Measurements from ENCODE around the gene PDCD4.

PDCD4 gene

GRCh38 chr10:110842326-110842904 is 29.3 kb upstream of the PDCD4 start:
- no peak for DNase-seq (ENCODE audit: low read depth)

- DNase-seq (ENCODE audit: low read depth): no peak
Measured at GRCh38 chr10:110843031-110843430, 28.7 kb upstream of the PDCD4 start.

- no peak for DNase-seq (ENCODE audit: low read depth)
Measured at GRCh38 chr10:110843796-110844616, 27.7 kb upstream of the PDCD4 start.

DNA sequence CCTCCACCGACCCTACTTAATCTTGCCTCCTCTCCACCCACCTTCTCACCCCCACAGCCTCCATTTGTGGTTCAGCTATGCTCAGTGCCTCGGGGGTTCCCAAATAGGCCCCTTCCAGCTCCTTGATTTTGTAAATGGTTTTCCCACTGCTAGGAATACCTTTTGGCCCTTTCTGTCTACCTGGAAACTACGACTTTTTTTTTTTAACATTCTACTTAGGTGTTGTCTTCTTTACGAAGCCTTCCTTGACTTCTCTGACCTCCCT is 27.2 kb upstream of the PDCD4 start:
- DNase-seq (ENCODE audit: low read depth): no peak

GRCh38 chr10:110845192-110845755 is 26.5 kb upstream of the PDCD4 start:
- DNase-seq (ENCODE audit: low read depth): no peak

- no peak for DNase-seq (ENCODE audit: low read depth)
Measured at GRCh38 chr10:110845756-110846620, 25.7 kb upstream of the PDCD4 start.

DNA sequence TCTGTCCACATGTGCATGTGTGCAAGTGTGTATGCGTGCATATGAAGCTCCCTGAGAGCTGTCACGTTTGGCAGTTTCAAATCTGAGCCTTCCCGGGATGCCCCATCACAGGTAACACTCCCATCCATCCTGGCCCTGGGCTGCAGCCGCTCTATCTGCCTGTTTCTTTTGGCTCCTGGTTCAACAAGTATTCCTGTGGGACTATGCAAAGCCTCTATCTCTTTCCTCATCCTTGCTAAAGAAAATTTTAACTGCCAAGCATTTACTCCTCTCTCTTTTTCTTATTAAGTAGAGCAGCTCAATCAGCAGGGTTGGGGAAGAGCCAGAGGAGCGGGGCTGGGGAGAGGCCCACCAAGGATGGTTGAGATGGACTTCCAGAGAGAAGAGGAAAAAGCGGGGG is 24.4 kb upstream of the PDCD4 start:
- no peak for DNase-seq (ENCODE audit: low read depth)

GRCh38 chr10:110848106-110848505 is 23.6 kb upstream of the PDCD4 start:
- DNase-seq (ENCODE audit: low read depth): no peak

GRCh38 chr10:110850099-110850498 is 21.6 kb upstream of the PDCD4 start:
- DNase-seq (ENCODE audit: low read depth): no peak

DNA sequence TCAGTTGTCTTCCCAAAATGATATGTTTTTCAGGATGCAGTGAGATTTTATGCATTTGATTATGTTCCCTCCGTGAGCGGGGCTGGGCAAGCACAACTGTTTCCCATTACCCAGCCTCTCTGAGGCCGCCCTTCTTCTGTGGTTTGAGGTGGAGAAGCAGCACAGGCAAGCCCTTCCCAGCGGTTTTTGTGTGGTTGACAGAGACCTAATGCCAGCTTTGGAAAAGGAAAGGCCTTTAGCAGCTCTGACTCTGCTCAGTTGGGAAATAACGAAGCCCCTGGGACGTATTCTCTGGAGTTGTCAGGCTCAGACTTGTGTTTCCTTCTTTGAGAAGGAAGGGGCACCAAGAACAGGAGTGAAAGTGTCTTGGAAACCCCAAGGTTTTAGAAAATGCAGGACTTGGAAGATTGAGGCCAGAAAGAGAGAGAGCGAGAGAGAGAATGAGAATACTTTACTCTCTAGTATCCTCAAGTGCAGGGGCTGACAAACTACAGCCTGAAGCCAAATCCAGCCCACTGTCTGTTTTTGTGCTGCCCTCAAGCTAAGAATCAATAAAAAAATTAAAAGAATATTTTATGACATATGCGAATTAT is 20.6 kb upstream of the PDCD4 start:
- no peak for DNase-seq (ENCODE audit: low read depth)

DNA sequence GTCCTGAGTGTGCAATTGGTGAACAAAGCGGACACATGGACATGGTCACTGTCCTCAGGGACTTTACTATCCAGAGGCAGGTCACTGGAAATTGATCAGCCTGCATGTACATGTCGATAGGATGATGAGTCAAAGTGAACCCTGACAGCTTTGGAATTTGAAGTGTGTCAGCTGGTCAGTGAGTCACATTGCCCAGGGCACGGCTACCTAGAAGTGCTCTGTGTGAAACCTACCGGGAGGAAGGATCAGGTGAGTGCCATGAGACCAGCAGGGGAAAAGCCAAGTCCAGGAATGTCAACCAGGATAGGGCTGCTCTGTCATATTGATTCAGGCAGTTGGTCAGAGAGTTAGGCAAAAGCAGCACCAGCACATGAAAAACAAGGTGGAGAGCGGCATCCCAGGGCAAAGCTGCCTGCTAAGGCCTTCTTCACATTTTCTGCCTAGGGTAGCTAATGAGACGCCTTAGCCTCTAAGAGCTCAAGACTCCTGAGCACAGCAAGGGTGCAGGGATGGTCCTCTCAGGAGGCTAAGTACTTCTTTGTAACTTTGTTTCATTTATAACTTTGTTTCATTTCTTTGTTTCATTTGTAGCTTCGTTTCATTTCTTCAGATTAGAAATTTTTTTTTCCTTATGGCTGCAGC is 19.4 kb upstream of the PDCD4 start:
- no peak for DNase-seq (ENCODE audit: low read depth)

DNA sequence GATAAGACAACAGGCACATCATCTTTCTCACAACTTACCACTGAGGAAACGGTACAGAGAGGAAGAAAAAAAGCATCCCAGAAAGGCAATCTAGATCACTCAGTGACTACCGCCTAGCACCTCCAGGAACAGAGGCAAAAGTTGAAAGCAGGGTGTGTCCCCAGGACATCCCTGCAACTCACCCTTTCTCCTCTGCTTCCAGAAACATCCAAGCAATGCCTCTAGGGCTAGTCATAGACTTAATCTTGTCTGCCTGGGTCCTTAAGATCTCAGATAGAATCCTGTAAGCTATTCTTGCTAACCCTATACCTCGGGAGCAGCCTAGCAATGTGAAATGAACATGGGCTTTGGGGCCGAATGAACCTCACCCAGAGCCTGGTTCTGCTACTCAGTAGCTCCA is 18.8 kb upstream of the PDCD4 start:
- no peak for DNase-seq (ENCODE audit: low read depth)

DNA sequence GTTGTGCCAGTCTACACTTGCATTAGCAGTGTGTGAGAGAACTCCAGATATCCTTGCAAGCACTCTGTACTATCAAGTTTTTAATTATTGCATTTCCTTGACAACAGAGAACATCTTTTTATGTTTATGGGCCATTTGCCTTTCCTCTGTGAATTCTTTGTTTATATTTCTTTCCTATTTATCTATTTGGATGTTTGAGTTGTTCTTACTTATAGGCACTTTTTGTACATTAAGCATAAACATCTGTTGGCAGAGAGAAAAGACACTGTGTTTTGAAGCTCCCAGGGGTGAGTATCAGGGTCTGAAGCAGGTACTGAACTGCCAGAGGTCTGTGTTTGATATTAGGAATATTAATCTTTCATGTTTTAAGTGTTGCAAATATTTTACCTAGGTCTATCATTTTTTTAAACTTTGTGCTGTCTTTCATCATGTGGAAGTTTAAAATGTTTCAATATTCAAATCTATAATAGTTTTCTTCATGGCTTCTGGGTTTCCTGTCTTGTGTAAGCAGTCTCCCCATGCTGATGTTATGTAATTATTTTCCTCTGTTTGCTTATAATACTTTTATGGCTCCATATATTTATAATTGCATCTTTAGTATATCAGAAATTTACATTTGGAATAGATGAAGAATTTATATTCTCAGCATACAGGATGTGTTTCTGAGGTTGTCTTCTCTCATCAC is 17.7 kb upstream of the PDCD4 start:
- DNase-seq (ENCODE audit: low read depth): no peak

DNA sequence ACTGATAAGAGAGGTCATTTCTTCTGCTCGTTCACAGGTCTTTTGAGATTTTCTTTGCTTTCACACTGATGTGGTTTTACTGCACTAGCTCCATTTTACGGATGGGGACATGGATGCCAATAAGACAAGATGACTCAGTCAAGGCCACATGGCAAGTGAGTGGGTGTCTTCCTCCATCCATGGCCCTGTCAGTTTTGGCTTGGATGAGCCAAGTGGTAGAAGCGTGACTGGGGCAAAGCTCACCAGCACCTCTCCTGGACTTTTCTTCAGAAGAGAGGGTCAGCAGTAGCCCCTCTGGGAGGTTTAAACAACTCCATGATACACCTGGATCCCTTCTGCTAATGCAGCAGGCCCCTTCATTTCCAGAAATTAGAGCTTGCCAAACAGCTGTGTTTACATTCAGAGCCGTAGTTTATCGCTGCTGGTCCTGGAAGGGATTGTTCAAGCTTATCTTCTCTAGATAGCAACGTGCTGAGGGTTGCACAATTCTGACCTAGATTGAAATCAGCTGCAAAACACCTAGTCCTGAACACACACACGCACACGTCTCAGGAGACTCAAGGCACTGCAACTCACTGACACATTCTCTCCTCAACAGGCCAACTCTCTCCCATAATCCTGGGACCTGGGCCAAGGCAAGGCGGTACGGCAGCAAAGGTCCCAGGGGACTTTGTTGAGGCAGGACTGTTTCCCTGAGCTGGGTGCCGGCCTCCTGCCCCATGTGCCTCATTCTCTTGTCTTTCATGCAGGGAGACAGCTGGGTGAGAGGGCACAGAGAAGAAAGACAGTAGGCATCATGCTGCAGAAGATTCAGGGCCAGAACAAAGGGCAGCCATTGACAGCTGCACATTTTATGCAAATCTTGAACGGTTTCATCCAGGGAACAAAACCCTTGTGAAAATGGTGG is 14.2 kb upstream of the PDCD4 start:
- DNase-seq (ENCODE audit: low read depth): no peak

DNA sequence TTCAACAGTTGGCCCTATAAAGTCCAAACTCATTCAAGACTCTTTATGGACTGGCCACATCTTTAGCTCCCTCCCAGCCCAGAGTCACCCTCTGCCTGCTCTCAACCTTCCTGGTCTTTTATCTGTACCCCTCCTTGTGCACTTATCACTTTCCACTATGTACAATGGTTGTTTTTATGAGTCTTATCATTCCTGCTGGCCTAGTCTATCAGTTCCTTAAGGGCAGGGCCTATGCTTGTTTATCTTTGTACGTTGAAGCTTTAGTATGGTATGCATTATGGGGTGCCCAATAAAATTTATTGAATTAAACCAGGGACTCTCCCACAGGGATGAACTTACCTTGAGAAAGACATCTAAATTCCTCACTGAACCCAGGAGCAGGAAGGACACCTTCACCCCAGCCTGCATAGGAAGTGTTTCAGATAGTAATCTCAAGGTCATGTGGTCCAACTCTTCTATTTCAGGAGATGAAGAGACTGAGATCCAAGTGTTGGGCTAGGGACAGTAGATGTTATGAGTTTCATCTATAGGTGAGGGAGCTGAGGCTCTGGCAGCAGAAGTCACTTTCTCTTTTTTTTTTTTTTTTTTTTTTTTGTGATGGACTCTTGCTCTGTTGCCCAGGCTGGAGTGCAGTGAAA is 13.3 kb upstream of the PDCD4 start:
- no peak for DNase-seq (ENCODE audit: low read depth)

- no peak for DNase-seq (ENCODE audit: low read depth)
Measured at GRCh38 chr10:110859206-110859972, 12.3 kb upstream of the PDCD4 start.

DNA sequence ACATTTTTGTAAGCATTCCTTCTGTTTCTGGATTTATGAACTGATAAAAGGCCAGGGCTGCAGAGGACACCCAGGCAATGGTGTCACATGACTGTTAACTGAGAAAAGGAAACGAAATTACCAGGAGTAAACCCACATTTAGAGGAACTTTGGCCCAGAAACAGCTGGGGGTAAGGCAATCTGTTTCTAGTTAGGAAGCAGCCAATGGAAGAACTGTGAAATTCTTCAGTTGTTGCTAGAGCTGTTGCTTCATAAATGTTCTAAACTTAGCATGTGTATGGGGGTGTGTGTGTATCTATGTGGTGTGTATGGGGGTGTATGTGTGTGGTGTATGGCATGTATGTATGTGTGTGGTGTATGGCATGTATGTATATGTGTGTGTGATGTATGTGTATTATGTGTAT is 11.8 kb upstream of the PDCD4 start:
- no peak for DNase-seq (ENCODE audit: low read depth)

DNA sequence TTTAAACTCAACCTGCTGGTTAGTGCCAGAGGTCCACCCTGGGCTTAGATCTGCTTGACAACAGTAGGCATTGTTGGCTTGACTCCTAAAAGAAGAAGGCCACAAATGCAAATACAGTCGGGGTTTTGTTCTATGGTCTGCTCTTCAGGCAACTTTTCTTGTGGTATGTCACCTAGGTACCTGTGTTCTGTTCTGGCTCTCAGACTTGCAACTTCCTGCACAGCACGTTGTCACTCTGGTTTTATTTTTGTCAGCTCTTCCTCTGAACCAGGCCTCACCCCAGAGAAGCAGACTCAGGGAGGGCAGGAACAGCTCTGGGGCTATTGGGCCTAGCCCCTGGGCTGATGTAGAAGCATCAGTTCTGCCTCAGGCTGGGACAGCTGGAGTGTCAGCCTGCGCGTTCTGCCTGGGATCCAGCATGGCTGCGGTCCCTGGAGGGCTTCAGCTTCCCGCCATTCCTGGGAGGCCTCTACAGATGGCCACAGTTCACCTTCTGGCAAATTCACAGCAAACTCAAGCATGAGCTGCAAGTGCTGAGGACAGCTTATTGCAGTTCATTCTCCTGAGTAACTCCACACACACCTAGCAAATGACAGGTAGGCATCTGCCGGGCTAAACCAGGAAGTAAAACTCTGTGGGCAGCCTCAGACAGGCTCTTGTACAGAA is 11.0 kb upstream of the PDCD4 start:
- DNase-seq (ENCODE audit: low read depth): peak; percentile 26
